B cell (primary cell): ENCODE data around the gene SORL1. TPM values are rescaled to one million over a fixed set of nuclear protein-coding genes. Genes with fewer than 3 reads are reported as not detected.

Experiments
- ATAC-seq: fragments of 200-7000 bp; cut with Tn5 transposase; one replicate; pipeline ENCODE4 v1.10.0; 2021; ENCODE audit warnings: low read depth, mild to moderate bottlenecking, moderate number of reproducible peaks, moderate library complexity
- CTCF ChIA-PET: fragments of 350-600 bp; sonication (Branson Sonifier 250); formaldehyde crosslinking; loops from one replicate; lab custom pipeline; 2021; ENCODE audit warnings: antibody characterized with exemption, inconsistent platforms; lab: Charles Lee
- POLR2A ChIA-PET: fragments of 350-600 bp; sonication (Branson Sonifier 250); formaldehyde crosslinking; loops from one replicate; lab custom pipeline; 2021; ENCODE audit warnings: antibody characterized with exemption; lab: Charles Lee
- DNase-seq: peaks from one replicate; pipeline ENCODE4 v3.0.0; 2013
- H2AFZ ChIP-seq: 2 replicates; pipeline ENCODE4 v1.6.1; 2012; ENCODE audit warnings: mild to moderate bottlenecking, low read depth, low read length; ENCODE audit not compliant: insufficient read depth, poor library complexity, severe bottlenecking
- H3K27ac ChIP-seq, 2 donors: 1 replicate in 1 of 2; 2 replicates in 1 of 2; pipeline ENCODE4 v1.5.1; 2012 to 2013; ENCODE audit warnings: low read length in 2 of 2, mild to moderate bottlenecking in 2 of 2, moderate library complexity in 1 of 2
- H3K27me3 ChIP-seq, 4 experiments: fragments of 200-600 bp in 1 of 4; sonication (generic) in 1 of 4; replicated peaks in 1 of 4; 1 replicate in 2 of 4; 2 replicates in 2 of 4; pipeline versions ENCODE4 v1.6.1 to v1.7.0; 2013 to 2016; ENCODE audit warnings: low read length in 3 of 4, mild to moderate bottlenecking in 2 of 4, mixed read lengths in 1 of 4, moderate library complexity in 1 of 4; ENCODE audit not compliant: insufficient read depth in 4 of 4, control insufficient read depth in 3 of 4; ENCODE audit errors: control extremely low read depth in 1 of 4
- H3K36me3 ChIP-seq, 2 experiments: replicated peaks in 1 of 2; 1 replicate in 1 of 2; 2 replicates in 1 of 2; pipeline versions ENCODE4 v1.6.1 to v1.7.1; 2013; ENCODE audit warnings: low read length in 1 of 2; ENCODE audit not compliant: insufficient read depth in 2 of 2, control insufficient read depth in 1 of 2; ENCODE audit errors: control extremely low read depth in 1 of 2, extremely low read depth in 1 of 2
- H3K4me1 ChIP-seq, 2 donors: fragments of 200-600 bp in 1 of 2; sonication (generic) in 1 of 2; 1 replicate in 1 of 2; 2 replicates in 1 of 2; pipeline versions ENCODE4 v1.5.1 to v1.6.1; 2013 to 2017; ENCODE audit warnings: low read length in 2 of 2; ENCODE audit not compliant: control insufficient read depth in 2 of 2, insufficient read depth in 2 of 2
- H3K4me2 ChIP-seq: replicated peaks from 2 replicates; pipeline ENCODE3; 2012; ENCODE audit warnings: mild to moderate bottlenecking, low read depth, low read length; ENCODE audit not compliant: poor library complexity, severe bottlenecking
- H3K4me3 ChIP-seq, 5 experiments: fragments of 200-600 bp in 1 of 5; sonication (generic) in 1 of 5; 1 replicate in 3 of 5; 2 replicates in 2 of 5; pipeline versions ENCODE4 v1.5.1 to v1.7.0; 2011 to 2016; ENCODE audit warnings: low read length in 4 of 5, mild to moderate bottlenecking in 4 of 5, low read depth in 2 of 5, control low read depth in 1 of 5, moderate library complexity in 1 of 5; ENCODE audit not compliant: insufficient read depth in 1 of 5; ENCODE audit errors: control extremely low read depth in 1 of 5, extremely low read depth in 1 of 5
- H3K79me2 ChIP-seq: fragments of 200-600 bp; sonication (generic); one replicate; pipeline ENCODE4 v1.6.0; 2016; ENCODE audit warnings: low read length; ENCODE audit not compliant: control insufficient read depth, insufficient read depth
- H3K9ac ChIP-seq: fragments of 200-600 bp; sonication (generic); 2 replicates; pipeline ENCODE4 v1.6.1; 2017; ENCODE audit warnings: mild to moderate bottlenecking, low read length, moderate library complexity
- H3K9me3 ChIP-seq, 3 donors: one replicate each; pipeline versions ENCODE4 v1.6.1 to v1.7.1; 2013; ENCODE audit warnings: low read length in 2 of 3; ENCODE audit not compliant: control insufficient read depth in 2 of 3, insufficient read depth in 1 of 3; ENCODE audit errors: control extremely low read depth in 1 of 3
- H4K20me1 ChIP-seq: 2 replicates; pipeline ENCODE4 v1.6.0; 2012; ENCODE audit warnings: mild to moderate bottlenecking, low read length; ENCODE audit not compliant: insufficient read depth, control insufficient read depth, poor library complexity, severe bottlenecking
- H3K27ac Mint-ChIP-seq: one replicate; pipeline ENCODE4 v1.8.0; 2021; ENCODE audit warnings: mixed read lengths
- H3K27me3 Mint-ChIP-seq: one replicate; pipeline ENCODE4 v1.8.0; 2021; ENCODE audit warnings: mixed read lengths
- H3K4me1 Mint-ChIP-seq: one replicate; pipeline ENCODE4 v1.8.0; 2021; ENCODE audit warnings: mixed read lengths
- H3K4me3 Mint-ChIP-seq: one replicate; pipeline ENCODE4 v1.8.0; 2021; ENCODE audit warnings: mixed read lengths
- H3K9me3 Mint-ChIP-seq: one replicate; pipeline ENCODE4 v1.8.0; 2022; ENCODE audit warnings: mixed read lengths; ENCODE audit not compliant: insufficient read depth
- CTCF ChIP-seq: fragments of 200-600 bp; IDR thresholded peaks from one replicate; pipeline ENCODE4 v1.8.0; 2022; ENCODE audit warnings: antibody characterized with exemption, mild to moderate bottlenecking
- EZH2 ChIP-seq: IDR thresholded peaks from 2 replicates; pipeline ENCODE4 v1.6.1; 2012; ENCODE audit warnings: borderline replicate concordance, low read depth, mild to moderate bottlenecking, moderate library complexity, low read length; ENCODE audit not compliant: insufficient read depth, poor library complexity, severe bottlenecking
- WGBS: methylation state at CpG from one replicate; pipeline ENCODE4 v1.1.5; 2013; ENCODE audit warnings: missing lambda C conversion rate; ENCODE audit not compliant: insufficient coverage; 5-methylcytosine and 5-hydroxymethylcytosine counted together
- intact Hi-C: fragments of 100-400 bp; cut with micrococcal nuclease; formaldehyde crosslinking; loops from one replicate; pipeline ENCODE4 v1.10.0; 2022
- polyA plus RNA-seq: library from polyadenylated mRNA; depleted of rRNA; stranded (reverse); fragments of >200 nt; gene quantifications from 2 replicates; pipeline ENCODE4 v1.2.3, GENCODE V29; 2012
- total RNA-seq, 2 donors: library from RNA; stranded (reverse); fragments of 120-200 nt in 1 of 2; gene quantifications; 1 replicate in 1 of 2; 2 replicates in 1 of 2; pipeline versions ENCODE4 v1.2.3 to v1.2.4, GENCODE V29; 2013 to 2022

The SORL1 gene
- total and polyA plus RNA-seq, 2 donors (not counting 1 experiment from before 2014, with no cell fraction given), result 13.0 to 396 TPM

DNA sequence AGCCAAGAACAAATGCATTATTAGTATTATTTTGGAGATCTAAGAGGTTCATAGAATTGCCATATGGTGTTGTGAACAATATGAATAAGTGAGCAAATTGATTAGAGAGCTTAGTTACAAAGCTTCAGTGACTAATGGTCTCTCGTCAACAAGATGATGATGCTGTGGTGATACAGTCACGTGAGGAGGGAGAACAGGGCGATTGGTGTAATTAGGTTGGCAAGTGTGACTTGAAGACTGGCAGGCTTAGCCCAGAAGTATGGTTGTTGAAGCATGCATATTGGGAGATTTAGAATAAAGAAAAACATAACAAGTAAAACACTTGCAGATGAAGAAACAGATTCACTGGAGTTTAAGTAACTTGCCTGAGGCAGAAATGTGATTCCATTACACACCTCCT is 101.3 kb downstream of the SORL1 start:
- H3K4me2 ChIP-seq, result no peak overlapping the region
- no peaks in the 10 kb centered on the region for H3K4me1 ChIP-seq
- POLR2A ChIA-PET, result no interaction called here
- intact Hi-C loops, result no loop called here
- no peaks in the 10 kb centered on the region for H3K79me2 ChIP-seq
- CTCF ChIA-PET, result interaction anchor here (0.6 to 1.5 kb wide), 2 partner anchors 27 to 38 kb away, joined by 3 read pairs; no protein-coding TSS in a partner anchor
- DNase-seq (no peak), ATAC-seq (no peak)
- no peak overlapping the region for H2AFZ ChIP-seq
- no peak overlapping the region for H3K9ac ChIP-seq
- no peaks in the 10 kb centered on the region for H3K4me1 Mint-ChIP-seq
- no peaks in the 10 kb centered on the region for H3K9me3 Mint-ChIP-seq
- TF ChIP-seq EZH2 (no peak), CTCF (no peak)
- H3K4me3 Mint-ChIP-seq, result no peak overlapping the region
- no peak overlapping the region for H3K4me3 ChIP-seq
- H4K20me1 ChIP-seq, result no peaks in the 10 kb centered on the region
- no peaks in the 10 kb centered on the region for H3K9me3 ChIP-seq
- H3K27me3 Mint-ChIP-seq, result no peaks in the 10 kb centered on the region
- H3K36me3 ChIP-seq, result peaks cover 3 to 61% of the 10 kb centered on the region in 2 experiments
- H3K27ac Mint-ChIP-seq, result no peak overlapping the region
- no peak overlapping the region for H3K27ac ChIP-seq
- 100% methylated on average over 1 of the region's 3 CpGs for WGBS
- H3K27me3 ChIP-seq, result no peaks in the 10 kb centered on the region

DNA sequence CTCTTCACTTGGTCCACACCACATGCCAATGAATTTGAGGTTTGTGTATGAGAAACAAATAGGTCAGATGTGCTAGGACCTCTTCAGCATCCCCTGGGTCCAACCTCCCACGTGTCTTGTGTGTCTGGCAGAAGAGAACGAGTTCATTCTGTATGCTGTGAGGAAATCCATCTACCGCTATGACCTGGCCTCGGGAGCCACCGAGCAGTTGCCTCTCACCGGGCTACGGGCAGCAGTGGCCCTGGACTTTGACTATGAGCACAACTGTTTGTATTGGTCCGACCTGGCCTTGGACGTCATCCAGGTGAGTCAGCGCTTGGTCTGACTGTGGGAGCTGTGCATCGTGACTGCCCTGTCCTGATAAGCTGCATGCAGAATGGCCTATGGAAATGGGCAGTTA is 101.7 kb downstream of the SORL1 start:
- H3K27ac Mint-ChIP-seq, result no peak overlapping the region
- Histone ChIP-seq H3K9ac (no peak overlapping the region), H3K27me3 (no peaks in the 10 kb centered on the region), H3K4me2 (no peak overlapping the region), H3K9me3 (no peaks in the 10 kb centered on the region), H3K4me1 (no peaks in the 10 kb centered on the region), H3K27ac (no peak overlapping the region), H2AFZ (no peak overlapping the region), H4K20me1 (no peaks in the 10 kb centered on the region), H3K36me3 (peaks cover 3 to 65% of the 10 kb centered on the region in 2 experiments), H3K4me3 (no peak overlapping the region), H3K79me2 (no peaks in the 10 kb centered on the region)
- TF ChIP-seq CTCF, result no peak
- TF ChIP-seq EZH2, result no peak
- intact Hi-C loops, result no loop called here
- no peak for DNase-seq
- no peaks in the 10 kb centered on the region for H3K9me3 Mint-ChIP-seq
- WGBS, result 97% methylated on average over 11 of the region's 11 CpGs
- no peaks in the 10 kb centered on the region for H3K27me3 Mint-ChIP-seq
- ChIA-PET POLR2A (no interaction called here), CTCF (interaction anchor here (0.6 to 1.5 kb wide), 2 partner anchors 26 to 38 kb away, joined by 3 read pairs; no protein-coding TSS in a partner anchor)
- ATAC-seq, result no peak
- H3K4me1 Mint-ChIP-seq, result no peaks in the 10 kb centered on the region
- H3K4me3 Mint-ChIP-seq, result no peak overlapping the region
